ENCODE data around the gene PLTP.

Gene PLTP

GRCh38 chr20:45950330-45950646 is 38.3 kb upstream of the PLTP start:
- H3K9me3 ChIP-seq (ENCODE audit: control insufficient read depth, insufficient read depth, low read length) = no peaks in the 10 kb centered on the region
- H3K36me3 ChIP-seq (ENCODE audit: control insufficient read depth, insufficient read depth, low read length) = peaks cover 77% of the 10 kb centered on the region

GRCh38 chr20:45949542-45950329 is 37.8 kb upstream of the PLTP start:
- no peak overlapping the region for H3K27ac ChIP-seq (ENCODE audit: low read depth, low read length)
- no peaks in the 10 kb centered on the region for H3K9me3 ChIP-seq (ENCODE audit: control insufficient read depth, insufficient read depth, low read length)
- H3K36me3 ChIP-seq (ENCODE audit: control insufficient read depth, insufficient read depth, low read length) = peaks cover 83% of the 10 kb centered on the region
- no peaks in the 10 kb centered on the region for H3K4me1 ChIP-seq (ENCODE audit: control insufficient read depth, insufficient read depth, low read length)
- H3K9ac ChIP-seq (ENCODE audit: low read depth, low read length) = no peak overlapping the region
- H3K27me3 ChIP-seq (ENCODE audit: control insufficient read depth, insufficient read depth, low read length) = no peaks in the 10 kb centered on the region
- H3K4me3 ChIP-seq (ENCODE audit: low read depth, low read length) = no peak overlapping the region

More at GRCh38 chr20:45950330-45950646, 38.3 kb upstream of the PLTP start:
- Histone ChIP-seq H3K27ac (ENCODE audit: low read depth, low read length) (no peak overlapping the region), H3K9ac (ENCODE audit: low read depth, low read length) (no peak overlapping the region), H3K4me1 (ENCODE audit: control insufficient read depth, insufficient read depth, low read length) (no peaks in the 10 kb centered on the region), H3K27me3 (ENCODE audit: control insufficient read depth, insufficient read depth, low read length) (no peaks in the 10 kb centered on the region), H3K4me3 (ENCODE audit: low read depth, low read length) (no peak overlapping the region)

GRCh38 chr20:45948742-45949541 is 37.0 kb upstream of the PLTP start:
- Histone ChIP-seq H3K4me1 (ENCODE audit: control insufficient read depth, insufficient read depth, low read length) (no peaks in the 10 kb centered on the region), H3K36me3 (ENCODE audit: control insufficient read depth, insufficient read depth, low read length) (peaks cover 91% of the 10 kb centered on the region), H3K9ac (ENCODE audit: low read depth, low read length) (no peak overlapping the region), H3K4me3 (ENCODE audit: low read depth, low read length) (no peak overlapping the region), H3K9me3 (ENCODE audit: control insufficient read depth, insufficient read depth, low read length) (no peaks in the 10 kb centered on the region), H3K27ac (ENCODE audit: low read depth, low read length) (no peak overlapping the region), H3K27me3 (ENCODE audit: control insufficient read depth, insufficient read depth, low read length) (no peaks in the 10 kb centered on the region)

- Histone ChIP-seq H3K4me1 (ENCODE audit: control insufficient read depth, insufficient read depth, low read length) (no peaks in the 10 kb centered on the region), H3K36me3 (ENCODE audit: control insufficient read depth, insufficient read depth, low read length) (peaks cover 95% of the 10 kb centered on the region), H3K27me3 (ENCODE audit: control insufficient read depth, insufficient read depth, low read length) (no peaks in the 10 kb centered on the region), H3K9me3 (ENCODE audit: control insufficient read depth, insufficient read depth, low read length) (no peaks in the 10 kb centered on the region), H3K27ac (ENCODE audit: low read depth, low read length) (no peak overlapping the region), H3K4me3 (ENCODE audit: low read depth, low read length) (no peak overlapping the region), H3K9ac (ENCODE audit: low read depth, low read length) (no peak overlapping the region)
These were observed 36.3 kb upstream of the PLTP start for GRCh38 chr20:45948261-45948733.

GRCh38 chr20:45947110-45947866 is 35.3 kb upstream of the PLTP start:
- Histone ChIP-seq H3K9ac (ENCODE audit: low read depth, low read length) (no peak overlapping the region), H3K36me3 (ENCODE audit: control insufficient read depth, insufficient read depth, low read length) (peaks cover 95% of the 10 kb centered on the region), H3K4me1 (ENCODE audit: control insufficient read depth, insufficient read depth, low read length) (no peaks in the 10 kb centered on the region), H3K27me3 (ENCODE audit: control insufficient read depth, insufficient read depth, low read length) (no peaks in the 10 kb centered on the region), H3K27ac (ENCODE audit: low read depth, low read length) (no peak overlapping the region), H3K9me3 (ENCODE audit: control insufficient read depth, insufficient read depth, low read length) (no peaks in the 10 kb centered on the region), H3K4me3 (ENCODE audit: low read depth, low read length) (no peak overlapping the region)

GRCh38 chr20:45946149-45946970 is 34.4 kb upstream of the PLTP start:
- Histone ChIP-seq H3K27me3 (ENCODE audit: control insufficient read depth, insufficient read depth, low read length) (no peaks in the 10 kb centered on the region), H3K27ac (ENCODE audit: low read depth, low read length) (no peak overlapping the region), H3K9ac (ENCODE audit: low read depth, low read length) (no peak overlapping the region), H3K9me3 (ENCODE audit: control insufficient read depth, insufficient read depth, low read length) (no peaks in the 10 kb centered on the region), H3K4me3 (ENCODE audit: low read depth, low read length) (no peak overlapping the region), H3K4me1 (ENCODE audit: control insufficient read depth, insufficient read depth, low read length) (no peaks in the 10 kb centered on the region), H3K36me3 (ENCODE audit: control insufficient read depth, insufficient read depth, low read length) (peaks cover 89% of the 10 kb centered on the region)

- no peaks in the 10 kb centered on the region for H3K4me1 ChIP-seq (ENCODE audit: control insufficient read depth, insufficient read depth, low read length)
- no peak overlapping the region for H3K9ac ChIP-seq (ENCODE audit: low read depth, low read length)
- no peak overlapping the region for H3K4me3 ChIP-seq (ENCODE audit: low read depth, low read length)
- no peaks in the 10 kb centered on the region for H3K9me3 ChIP-seq (ENCODE audit: control insufficient read depth, insufficient read depth, low read length)
- no peaks in the 10 kb centered on the region for H3K27me3 ChIP-seq (ENCODE audit: control insufficient read depth, insufficient read depth, low read length)
- H3K27ac ChIP-seq (ENCODE audit: low read depth, low read length) = no peak overlapping the region
- peaks cover 93% of the 10 kb centered on the region for H3K36me3 ChIP-seq (ENCODE audit: control insufficient read depth, insufficient read depth, low read length)
These were observed 33.8 kb upstream of the PLTP start for GRCh38 chr20:45945678-45946148.

- Histone ChIP-seq H3K36me3 (ENCODE audit: control insufficient read depth, insufficient read depth, low read length) (peaks cover 94% of the 10 kb centered on the region), H3K27me3 (ENCODE audit: control insufficient read depth, insufficient read depth, low read length) (no peaks in the 10 kb centered on the region), H3K4me1 (ENCODE audit: control insufficient read depth, insufficient read depth, low read length) (no peaks in the 10 kb centered on the region), H3K9ac (ENCODE audit: low read depth, low read length) (no peak overlapping the region), H3K4me3 (ENCODE audit: low read depth, low read length) (no peak overlapping the region), H3K9me3 (ENCODE audit: control insufficient read depth, insufficient read depth, low read length) (no peaks in the 10 kb centered on the region), H3K27ac (ENCODE audit: low read depth, low read length) (no peak overlapping the region)
These were observed 33.2 kb upstream of the PLTP start for GRCh38 chr20:45944965-45945677.

- Histone ChIP-seq H3K27me3 (ENCODE audit: control insufficient read depth, insufficient read depth, low read length) (no peaks in the 10 kb centered on the region), H3K4me1 (ENCODE audit: control insufficient read depth, insufficient read depth, low read length) (no peaks in the 10 kb centered on the region), H3K9me3 (ENCODE audit: control insufficient read depth, insufficient read depth, low read length) (no peaks in the 10 kb centered on the region), H3K9ac (ENCODE audit: low read depth, low read length) (no peak overlapping the region), H3K4me3 (ENCODE audit: low read depth, low read length) (no peak overlapping the region), H3K27ac (ENCODE audit: low read depth, low read length) (no peak overlapping the region), H3K36me3 (ENCODE audit: control insufficient read depth, insufficient read depth, low read length) (peaks cover 94% of the 10 kb centered on the region)
These were observed 32.4 kb upstream of the PLTP start for GRCh38 chr20:45944151-45944964.

All from HUES48 (cell line).